Neuronal stem cell (in vitro differentiated cells): ENCODE data around the gene DCXR.

Experiments used
- DNase-seq: peaks from one replicate; pipeline ENCODE4 v3.0.0-alpha.2; 2013; ENCODE audit warnings: low spot score
- H2AFZ ChIP-seq: one replicate; pipeline ENCODE4 v1.6.1; 2013; ENCODE audit warnings: mild to moderate bottlenecking, low read length, inconsistent platforms
- H2AK5ac ChIP-seq: 2 replicates; pipeline ENCODE4 v1.6.1; 2013; ENCODE audit warnings: low read depth, mild to moderate bottlenecking, inconsistent platforms, low read length, moderate library complexity, mixed read lengths
- H2BK120ac ChIP-seq: 2 replicates; pipeline ENCODE4 v1.6.1; 2013; ENCODE audit warnings: low read depth, mild to moderate bottlenecking, inconsistent platforms, low read length, moderate library complexity, mixed read lengths
- H2BK12ac ChIP-seq: one replicate; pipeline ENCODE4 v1.6.1; 2013; ENCODE audit warnings: low read length, inconsistent platforms
- H2BK15ac ChIP-seq: 2 replicates; pipeline ENCODE4 v1.6.1; 2013; ENCODE audit warnings: mild to moderate bottlenecking, low read length, inconsistent platforms, mixed read lengths
- H2BK5ac ChIP-seq: one replicate; pipeline ENCODE4 v1.6.1; 2013; ENCODE audit warnings: inconsistent platforms, mild to moderate bottlenecking, low read length, moderate library complexity
- H3K14ac ChIP-seq: one replicate; pipeline ENCODE4 v1.6.1; 2013; ENCODE audit warnings: low read length, inconsistent platforms
- H3K18ac ChIP-seq: 2 replicates; pipeline ENCODE4 v1.6.1; 2013; ENCODE audit warnings: low read length, inconsistent platforms
- H3K23ac ChIP-seq: 2 replicates; pipeline ENCODE4 v1.6.1; 2013; ENCODE audit warnings: low read depth, mild to moderate bottlenecking, mixed read lengths, low read length, inconsistent platforms; ENCODE audit not compliant: poor library complexity
- H3K27ac ChIP-seq: replicated peaks from 3 replicates; pipeline ENCODE4 v1.5.1; 2013; ENCODE audit warnings: low read length, inconsistent platforms
- H3K27me3 ChIP-seq, 3 experiments: 2 replicates each; pipeline ENCODE4 v1.6.1; 2013; ENCODE audit warnings: low read length in 3 of 3, mild to moderate bottlenecking in 2 of 3, inconsistent platforms in 1 of 3, low read depth in 1 of 3, mixed read lengths in 1 of 3, moderate library complexity in 1 of 3; ENCODE audit not compliant: control insufficient read depth in 3 of 3, insufficient read depth in 3 of 3
- H3K36me3 ChIP-seq, 2 donors: replicated peaks in 1 of 2; 2 replicates each; pipeline ENCODE4 v1.6.1; 2013; ENCODE audit warnings: low read length in 2 of 2; ENCODE audit not compliant: control insufficient read depth in 2 of 2, insufficient read depth in 2 of 2
- H3K4ac ChIP-seq: 2 replicates; pipeline ENCODE4 v1.6.1; 2013; ENCODE audit warnings: inconsistent platforms, mild to moderate bottlenecking, low read length, moderate library complexity
- H3K4me1 ChIP-seq, 2 donors: 1 replicate in 1 of 2; 2 replicates in 1 of 2; pipeline ENCODE4 v1.6.1; 2013; ENCODE audit warnings: low read length in 2 of 2, low read depth in 1 of 2; ENCODE audit not compliant: control insufficient read depth in 2 of 2, insufficient read depth in 1 of 2
- H3K4me2 ChIP-seq: one replicate; pipeline ENCODE4 v1.6.1; 2013; ENCODE audit warnings: mild to moderate bottlenecking, low read length, inconsistent platforms; ENCODE audit not compliant: insufficient read depth, poor library complexity, severe bottlenecking
- H3K4me3 ChIP-seq, 2 donors: 2 replicates each; pipeline ENCODE4 v1.5.1; 2013; ENCODE audit warnings: low read length in 2 of 2, mild to moderate bottlenecking in 2 of 2, inconsistent platforms in 1 of 2, moderate library complexity in 1 of 2
- H3K79me1 ChIP-seq: one replicate; pipeline ENCODE4 v1.6.1; 2013; ENCODE audit warnings: low read depth, mild to moderate bottlenecking, inconsistent platforms, low read length, moderate library complexity
- H3K9ac ChIP-seq: one replicate; pipeline ENCODE4 v1.6.1; 2013; ENCODE audit warnings: mild to moderate bottlenecking, low read depth, low read length, inconsistent platforms; ENCODE audit not compliant: poor library complexity
- H3K9me3 ChIP-seq, 2 donors: replicated peaks in 1 of 2; 2 replicates each; pipeline versions ENCODE3 to v1.6.1; 2013; ENCODE audit warnings: low read length in 2 of 2, mild to moderate bottlenecking in 2 of 2, inconsistent platforms in 1 of 2, low read depth in 1 of 2, mixed read lengths in 1 of 2, moderate library complexity in 1 of 2; ENCODE audit not compliant: control insufficient read depth in 2 of 2, insufficient read depth in 1 of 2
- H4K8ac ChIP-seq: one replicate; pipeline ENCODE4 v1.6.1; 2013; ENCODE audit warnings: low read depth, mild to moderate bottlenecking, inconsistent platforms, low read length, moderate library complexity
- H4K91ac ChIP-seq: one replicate; pipeline ENCODE4 v1.6.1; 2013; ENCODE audit warnings: low read length, low read depth, mild to moderate bottlenecking, inconsistent platforms; ENCODE audit not compliant: poor library complexity
- WGBS, 2 donors: extraction: QIAGEN DNeasy Blood & Tissue Kit; methylation state at CpG; one replicate each; pipeline ENCODE4 v1.1.7; 2013; ENCODE audit warnings: missing lambda C conversion rate in 2 of 2, mixed read lengths in 1 of 2; ENCODE audit not compliant: insufficient read length in 2 of 2, insufficient replicate concordance in 1 of 2; ENCODE audit errors: extremely low coverage in 2 of 2; 5-methylcytosine and 5-hydroxymethylcytosine counted together

DCXR gene

DNA sequence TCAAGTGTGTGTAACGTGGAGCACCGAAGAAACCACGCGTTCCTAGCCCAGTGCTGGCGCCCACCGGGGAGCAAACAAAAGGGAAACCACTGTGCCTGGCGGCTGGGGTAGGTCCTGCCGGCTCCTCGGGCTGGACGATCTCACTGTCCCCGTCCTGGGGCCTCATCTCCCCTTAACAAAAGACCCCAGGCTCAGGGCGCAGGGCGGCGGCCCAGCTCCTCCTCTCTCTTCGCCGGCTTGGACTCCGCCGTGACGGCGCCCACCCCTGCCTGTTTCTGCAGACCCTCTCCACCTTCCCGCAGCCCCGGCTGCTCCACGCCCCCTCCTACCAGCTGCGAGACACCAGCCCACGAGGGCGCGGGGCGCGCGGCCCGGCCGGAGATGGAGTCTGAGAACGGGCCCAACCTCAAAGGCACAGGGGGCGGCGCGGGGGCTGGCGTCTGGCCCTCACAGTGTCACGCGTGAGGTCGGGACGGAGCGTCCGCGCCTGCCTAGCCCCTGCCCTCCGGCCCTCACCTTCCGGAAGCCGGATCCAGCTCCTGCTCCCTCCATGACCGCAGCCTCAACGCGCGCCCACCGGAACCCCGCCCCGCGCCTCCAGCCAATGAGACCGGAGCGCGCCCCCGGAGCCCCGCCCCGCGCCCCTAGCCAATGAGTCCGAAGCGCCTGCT lies 15.1 kb downstream of the DCXR start, which contains the start of gene CENPX:
TSS of gene CENPX (minus strand) at position 569 of the 671 bp plus-strand sequence. CDS start at position 552, 17 bp downstream.
- peak within 1 kb of the TSS; percentile 90 for H2BK12ac ChIP-seq
- no peak within 1 kb of the TSS for H4K91ac ChIP-seq
- peaks cover 0 to 2% of the 10 kb centered on the region in 2 donors for H3K9me3 ChIP-seq
- H3K27me3 ChIP-seq: no peaks in the 10 kb centered on the region
- peaks cover 30% of the 10 kb centered on the region for H3K79me1 ChIP-seq
- H3K4me2 ChIP-seq: peak within 1 kb of the TSS; percentile 99
- DNase-seq: peak; percentile 43
- H2BK5ac ChIP-seq: peak within 1 kb of the TSS; percentile 90
- peak within 1 kb of the TSS; percentile 8 for H2BK120ac ChIP-seq
- H2AFZ ChIP-seq: peak within 1 kb of the TSS; percentile 97
- H3K23ac ChIP-seq: peak within 1 kb of the TSS; percentile 91
- no peak within 1 kb of the TSS for H3K27ac ChIP-seq
- peaks cover 17 to 31% of the 10 kb centered on the region in 2 donors for H3K36me3 ChIP-seq
- H4K8ac ChIP-seq: no peak within 1 kb of the TSS
- peaks cover 9 to 16% of the 10 kb centered on the region in 2 donors for H3K4me1 ChIP-seq
- peak within 1 kb of the TSS; percentile 93 to 98 for H3K4me3 ChIP-seq
- H3K9ac ChIP-seq: peak within 1 kb of the TSS; percentile 98
- peak within 1 kb of the TSS; percentile 94 for H3K14ac ChIP-seq
- peak within 1 kb of the TSS; percentile 96 for H3K18ac ChIP-seq
- peak within 1 kb of the TSS; percentile 96 for H2BK15ac ChIP-seq
- H3K4ac ChIP-seq: peak within 1 kb of the TSS; percentile 66
- no CpG with 5 or more reads among the region's 64 CpGs for WGBS, 2 donors
- H2AK5ac ChIP-seq: peak within 1 kb of the TSS; percentile 98

DNA sequence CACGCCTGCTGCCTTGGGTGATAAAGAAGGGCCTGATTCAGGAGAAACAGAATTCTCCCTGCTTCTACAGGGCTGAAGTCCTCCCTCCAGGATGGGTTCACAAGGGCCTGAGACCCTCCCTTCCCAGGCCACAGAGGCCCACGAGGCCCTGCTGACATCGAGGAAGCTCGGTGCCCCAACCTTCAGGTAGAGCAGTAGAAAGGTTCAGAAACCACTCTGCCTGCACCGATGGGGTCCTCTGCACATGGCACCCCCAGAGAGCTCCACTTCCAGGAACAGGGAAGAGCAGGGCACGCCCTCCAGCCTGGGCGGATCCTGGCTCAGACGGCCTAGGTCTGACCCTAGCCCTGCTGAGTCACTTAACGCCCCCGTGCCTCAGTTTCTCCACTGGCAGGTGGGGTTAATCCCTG lies 15.6 kb downstream of the DCXR start:
- peak overlapping the region; percentile 99 for H3K4me2 ChIP-seq
- peaks cover 0 to 2% of the 10 kb centered on the region in 2 donors for H3K9me3 ChIP-seq
- H3K23ac ChIP-seq: peak overlapping the region; percentile 73
- no peak overlapping the region for H4K8ac ChIP-seq
- H3K4me3 ChIP-seq: peak overlapping the region; percentile 81 to 98
- no peak overlapping the region for H3K4ac ChIP-seq
- DNase-seq: no peak
- H3K18ac ChIP-seq: peak overlapping the region; percentile 77
- H3K27me3 ChIP-seq: no peaks in the 10 kb centered on the region
- H3K36me3 ChIP-seq: peaks cover 14 to 33% of the 10 kb centered on the region in 2 donors
- WGBS, 2 donors: no CpG with 5 or more reads among the region's 10 CpGs
- no peak overlapping the region for H2BK5ac ChIP-seq
- peaks cover 30% of the 10 kb centered on the region for H3K79me1 ChIP-seq
- no peak overlapping the region for H2BK15ac ChIP-seq
- H2AK5ac ChIP-seq: peak overlapping the region; percentile 91
- H3K9ac ChIP-seq: peak overlapping the region; percentile 92
- H2AFZ ChIP-seq: peak overlapping the region; percentile 91
- peaks cover 9 to 16% of the 10 kb centered on the region in 2 donors for H3K4me1 ChIP-seq
- no peak overlapping the region for H3K27ac ChIP-seq
- H3K14ac ChIP-seq: no peak overlapping the region
- H4K91ac ChIP-seq: no peak overlapping the region
- no peak overlapping the region for H2BK120ac ChIP-seq
- peak overlapping the region; percentile 90 for H2BK12ac ChIP-seq

DNA sequence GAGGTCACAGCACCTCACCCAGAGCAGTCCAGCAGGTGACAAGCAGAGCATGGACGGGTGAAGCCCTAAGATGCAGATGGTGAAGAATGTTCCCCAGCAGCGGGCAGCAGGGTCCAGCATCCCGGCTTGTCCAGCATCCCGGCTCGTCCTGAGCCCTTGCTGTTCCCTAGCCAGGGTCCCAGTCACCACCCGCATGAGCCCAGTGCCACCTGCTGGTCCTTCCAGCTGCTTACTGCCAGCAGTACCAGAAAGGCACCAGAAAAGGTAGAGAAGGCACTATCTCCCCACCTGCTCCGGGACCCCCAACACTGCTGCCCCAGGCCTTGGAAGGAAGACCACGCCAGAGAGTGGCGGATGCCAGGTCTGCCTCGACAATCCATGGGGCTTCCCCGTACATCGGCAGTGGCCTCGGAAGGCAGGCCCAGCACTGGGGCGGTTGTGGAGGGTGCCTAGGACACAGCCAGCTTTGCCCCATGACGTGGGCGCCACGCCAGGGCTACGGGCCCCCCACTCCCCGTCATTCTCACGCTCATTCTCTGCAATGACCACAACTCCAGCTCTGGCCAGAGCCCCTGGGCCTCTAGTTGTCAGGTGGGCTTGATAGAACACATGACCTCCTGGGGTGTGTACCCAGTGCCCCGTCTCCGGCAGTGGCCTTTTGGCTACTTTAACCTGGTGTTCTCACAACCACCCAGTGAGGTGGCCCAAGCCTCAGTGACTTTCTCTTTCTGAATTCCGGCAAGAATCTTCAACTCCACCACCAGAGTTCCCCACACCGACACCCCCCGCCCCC lies 16.2 kb downstream of the DCXR start:
- H2AK5ac ChIP-seq: peak overlapping the region; percentile 67
- H3K9me3 ChIP-seq: peaks cover 0 to 2% of the 10 kb centered on the region in 2 donors
- H3K9ac ChIP-seq: peak overlapping the region; percentile 92
- no peak overlapping the region for H2BK5ac ChIP-seq
- H3K36me3 ChIP-seq: peaks cover 11 to 33% of the 10 kb centered on the region in 2 donors
- WGBS, 2 donors: no CpG with 5 or more reads among the region's 25 CpGs
- H3K23ac ChIP-seq: peak overlapping the region; percentile 73
- no peak overlapping the region for H3K4ac ChIP-seq
- no peak overlapping the region for H2AFZ ChIP-seq
- H3K4me2 ChIP-seq: peak overlapping the region; percentile 99
- peaks cover 9 to 16% of the 10 kb centered on the region in 2 donors for H3K4me1 ChIP-seq
- H4K8ac ChIP-seq: no peak overlapping the region
- no peak overlapping the region for H3K27ac ChIP-seq
- DNase-seq: no peak
- H3K4me3 ChIP-seq: peak overlapping the region in 1 of 2 donors; percentile 81
- no peak overlapping the region for H2BK15ac ChIP-seq
- H3K27me3 ChIP-seq: no peaks in the 10 kb centered on the region
- H3K18ac ChIP-seq: no peak overlapping the region
- H2BK12ac ChIP-seq: no peak overlapping the region
- H2BK120ac ChIP-seq: no peak overlapping the region
- peaks cover 30% of the 10 kb centered on the region for H3K79me1 ChIP-seq
- H3K14ac ChIP-seq: no peak overlapping the region
- H4K91ac ChIP-seq: no peak overlapping the region
